Measurements from ENCODE around the gene TBC1D10A. TPM values are rescaled to one million over a fixed set of nuclear protein-coding genes. Genes with fewer than 3 reads are reported as not detected.

TBC1D10A gene
- total RNA-seq, 6 donors from 2014 or later = 22.6 to 61.0 (median 36.2) TPM

DNA sequence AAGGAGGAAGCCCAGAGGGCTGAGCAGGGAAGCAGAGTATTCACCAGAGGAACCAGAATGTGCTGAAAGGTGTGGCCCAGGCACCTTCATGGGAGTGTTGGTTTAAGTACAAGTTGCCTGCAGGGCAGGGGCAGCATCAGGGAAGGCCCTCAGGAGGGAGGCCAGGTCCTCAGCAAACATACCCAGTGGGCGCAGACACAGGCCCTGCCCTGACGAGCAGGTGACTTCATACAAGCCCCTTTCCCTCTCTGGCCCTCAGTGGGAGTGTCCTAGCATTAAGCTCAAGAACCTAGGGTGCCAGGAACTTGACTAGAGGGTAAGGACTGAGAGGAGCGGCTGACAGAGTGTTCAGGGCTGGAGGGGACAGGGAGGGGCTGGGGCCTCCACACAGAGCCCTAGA lies 29.9 kb downstream of the TBC1D10A start:
- DNase-seq (peak in 1 of 2 donors; percentile 84), ATAC-seq (ENCODE audit: low FRiP score in 2 of 2) (peak in 1 of 2 donors; percentile 16)
- Histone ChIP-seq H3K27me3 (no peaks in the 10 kb centered on the region), H3K4me1 (peaks cover 45 to 66% (median 57%) of the 10 kb centered on the region in 4 donors), H3K9me3 (no peaks in the 10 kb centered on the region), H3K36me3 (peaks cover 28 to 96% (median 68%) of the 10 kb centered on the region in 4 donors), H3K27ac (peak overlapping the region; percentile 63 to 94 (median 86)), H3K4me3 (no peak overlapping the region)
- TF ChIP-seq EP300 (IDR thresholded peaks at IDR 0.05) (no peak), POLR2AphosphoS5 (IDR thresholded peaks at IDR 0.05) (no peak), POLR2A (IDR thresholded peaks at IDR 0.05) (peak in 1 of 4 donors; percentile 11)
- TF ChIP-seq, protein P1, sequence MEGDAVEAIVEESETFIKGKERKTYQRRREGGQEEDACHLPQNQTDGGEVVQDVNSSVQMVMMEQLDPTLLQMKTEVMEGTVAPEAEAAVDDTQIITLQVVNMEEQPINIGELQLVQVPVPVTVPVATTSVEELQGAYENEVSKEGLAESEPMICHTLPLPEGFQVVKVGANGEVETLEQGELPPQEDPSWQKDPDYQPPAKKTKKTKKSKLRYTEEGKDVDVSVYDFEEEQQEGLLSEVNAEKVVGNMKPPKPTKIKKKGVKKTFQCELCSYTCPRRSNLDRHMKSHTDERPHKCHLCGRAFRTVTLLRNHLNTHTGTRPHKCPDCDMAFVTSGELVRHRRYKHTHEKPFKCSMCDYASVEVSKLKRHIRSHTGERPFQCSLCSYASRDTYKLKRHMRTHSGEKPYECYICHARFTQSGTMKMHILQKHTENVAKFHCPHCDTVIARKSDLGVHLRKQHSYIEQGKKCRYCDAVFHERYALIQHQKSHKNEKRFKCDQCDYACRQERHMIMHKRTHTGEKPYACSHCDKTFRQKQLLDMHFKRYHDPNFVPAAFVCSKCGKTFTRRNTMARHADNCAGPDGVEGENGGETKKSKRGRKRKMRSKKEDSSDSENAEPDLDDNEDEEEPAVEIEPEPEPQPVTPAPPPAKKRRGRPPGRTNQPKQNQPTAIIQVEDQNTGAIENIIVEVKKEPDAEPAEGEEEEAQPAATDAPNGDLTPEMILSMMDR (IDR thresholded peaks at IDR 0.05) = no peak
- 51 to 61% methylated on average over 3 of the region's 3 CpGs for WGBS, 2 donors

DNA sequence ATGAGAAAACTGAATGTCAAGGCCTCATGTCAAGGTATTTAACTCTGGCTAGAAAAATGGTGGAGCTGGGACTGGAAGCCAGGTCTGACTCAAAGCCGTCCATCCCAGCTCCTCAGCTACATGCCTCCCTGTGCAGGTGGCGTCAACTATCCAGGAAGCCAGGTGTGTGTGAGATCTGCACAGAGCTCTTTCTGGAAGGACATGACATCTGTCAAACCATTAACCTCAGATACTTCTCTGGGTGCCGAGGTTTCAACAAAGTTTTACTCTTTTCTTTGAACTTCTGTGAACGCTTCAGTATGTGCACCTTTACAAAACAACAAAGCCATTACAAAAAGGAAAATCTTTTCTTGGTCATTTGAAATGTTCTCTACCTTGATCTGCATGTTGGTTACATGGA lies 30.4 kb downstream of the TBC1D10A start:
- WGBS, 2 donors = 92 to 96% methylated on average over 4 of the region's 4 CpGs
- TF ChIP-seq EP300 (IDR thresholded peaks at IDR 0.05) (no peak), POLR2A (IDR thresholded peaks at IDR 0.05) (no peak), POLR2AphosphoS5 (IDR thresholded peaks at IDR 0.05) (no peak)
- TF ChIP-seq, protein P1 (IDR thresholded peaks at IDR 0.05) = no peak
- Histone ChIP-seq H3K27ac (peak overlapping the region; percentile 63 to 94 (median 86)), H3K27me3 (no peaks in the 10 kb centered on the region), H3K4me3 (no peak overlapping the region), H3K36me3 (peaks cover 28 to 93% (median 68%) of the 10 kb centered on the region in 4 donors), H3K9me3 (no peaks in the 10 kb centered on the region), H3K4me1 (peaks cover 45 to 66% (median 57%) of the 10 kb centered on the region in 4 donors)
- DNase-seq (no peak), ATAC-seq (ENCODE audit: low FRiP score in 2 of 2) (no peak)

DNA sequence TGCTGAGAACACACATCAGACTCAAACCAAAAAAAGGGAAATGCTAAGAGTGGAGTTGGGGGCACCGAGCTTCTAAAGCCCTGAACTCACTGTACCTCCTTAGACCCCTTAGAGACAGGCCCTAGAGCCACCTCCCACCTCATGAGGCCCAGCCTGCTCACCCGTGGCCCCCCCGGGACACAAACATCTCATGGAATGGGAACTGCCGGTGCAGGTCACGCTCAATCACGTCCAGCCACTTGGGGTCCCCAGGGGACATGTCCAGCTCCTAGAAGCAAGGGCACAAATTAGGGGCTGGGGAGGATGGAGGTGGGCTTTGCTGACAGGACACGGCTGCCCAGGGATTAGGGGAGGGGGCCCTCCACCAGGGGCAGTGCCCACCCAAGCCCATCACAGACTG lies 31.2 kb downstream of the TBC1D10A start:
- Histone ChIP-seq H3K27me3 (no peaks in the 10 kb centered on the region), H3K27ac (peak overlapping the region in 3 of 4 donors; percentile 3 to 90 (median 83)), H3K4me1 (peaks cover 45 to 66% (median 57%) of the 10 kb centered on the region in 4 donors), H3K36me3 (peaks cover 28 to 85% (median 68%) of the 10 kb centered on the region in 4 donors), H3K4me3 (no peak overlapping the region), H3K9me3 (no peaks in the 10 kb centered on the region)
- ATAC-seq (ENCODE audit: low FRiP score in 2 of 2) (no peak), DNase-seq (no peak)
- 75 to 79% methylated on average over 5 to 7 of the region's 7 CpGs for WGBS, 2 donors
- no peak for TF ChIP-seq POLR2AphosphoS5 (IDR thresholded peaks at IDR 0.05)
- TF ChIP-seq, protein P1 (IDR thresholded peaks at IDR 0.05) = no peak
- no peak for TF ChIP-seq POLR2A (IDR thresholded peaks at IDR 0.05)
- TF ChIP-seq EP300 (IDR thresholded peaks at IDR 0.05) = no peak

DNA sequence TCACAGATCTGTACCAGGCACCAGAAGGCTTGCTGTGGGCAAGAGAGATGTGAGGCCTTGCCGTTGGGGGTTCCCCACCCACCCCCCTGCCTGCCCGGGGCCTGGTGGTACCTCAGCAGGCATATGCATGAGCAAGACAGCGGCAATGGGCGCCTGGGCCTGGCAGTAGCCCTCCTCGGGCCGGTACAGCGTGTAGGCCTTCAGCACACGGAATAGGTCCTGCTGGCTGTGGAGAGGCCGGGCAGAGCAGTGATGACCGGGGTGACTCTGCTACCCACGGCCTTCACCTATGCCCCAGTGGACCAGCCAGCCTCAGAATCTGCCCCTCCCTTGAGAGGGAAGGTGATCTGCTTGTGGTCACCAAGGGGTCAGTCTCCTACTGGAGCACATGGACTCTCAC lies 31.9 kb downstream of the TBC1D10A start:
- TF ChIP-seq, protein P1 (IDR thresholded peaks at IDR 0.05) = no peak
- no peak for TF ChIP-seq POLR2AphosphoS5 (IDR thresholded peaks at IDR 0.05)
- TF ChIP-seq POLR2A (IDR thresholded peaks at IDR 0.05) = no peak
- no peak for TF ChIP-seq EP300 (IDR thresholded peaks at IDR 0.05)
- Histone ChIP-seq H3K27me3 (no peaks in the 10 kb centered on the region), H3K36me3 (peaks cover 28 to 81% (median 66%) of the 10 kb centered on the region in 4 donors), H3K4me3 (no peak overlapping the region), H3K27ac (peak overlapping the region in 3 of 4 donors; percentile 51 to 90 (median 83)), H3K4me1 (peaks cover 50 to 70% (median 60%) of the 10 kb centered on the region in 4 donors), H3K9me3 (no peaks in the 10 kb centered on the region)
- ATAC-seq (ENCODE audit: low FRiP score in 2 of 2) (no peak), DNase-seq (no peak)
- WGBS, 2 donors = 94% methylated on average over 11 of the region's 11 CpGs; no CpG with 5 or more reads in 1 of the 2 donors

DNA sequence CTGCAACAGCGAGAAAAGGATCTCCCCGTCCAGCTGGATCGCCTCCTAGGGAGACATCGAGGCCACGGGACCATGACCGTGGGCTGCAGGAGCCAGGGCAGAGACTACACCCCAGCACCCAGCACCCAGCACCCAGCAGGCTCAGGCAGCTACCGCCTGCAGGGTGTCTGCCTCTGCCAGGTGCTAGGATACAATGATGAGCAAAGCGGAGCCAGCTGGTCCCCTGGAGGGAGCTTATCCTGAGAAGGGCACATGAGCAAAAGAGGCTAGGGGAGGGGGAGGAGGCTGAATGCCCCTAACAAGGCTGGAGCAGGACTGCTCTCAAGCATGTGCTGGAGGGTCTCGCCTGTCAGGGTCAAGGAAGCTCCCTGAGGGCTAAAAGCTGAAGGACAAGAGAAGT lies 32.7 kb downstream of the TBC1D10A start:
- no peak for TF ChIP-seq POLR2A (IDR thresholded peaks at IDR 0.05)
- no peak for TF ChIP-seq POLR2AphosphoS5 (IDR thresholded peaks at IDR 0.05)
- TF ChIP-seq, protein P1 (IDR thresholded peaks at IDR 0.05) = no peak
- no peak for TF ChIP-seq EP300 (IDR thresholded peaks at IDR 0.05)
- H3K27ac ChIP-seq = peak overlapping the region in 3 of 4 donors; percentile 51 to 99 (median 90)
- WGBS, 2 donors = 95 to 100% methylated on average over 3 to 9 of the region's 9 CpGs
- no peak for ATAC-seq (ENCODE audit: low FRiP score in 2 of 2)
- peaks cover 47 to 65% (median 55%) of the 10 kb centered on the region in 4 donors for H3K4me1 ChIP-seq
- no peak overlapping the region for H3K4me3 ChIP-seq
- peaks cover 26 to 73% (median 61%) of the 10 kb centered on the region in 4 donors for H3K36me3 ChIP-seq
- H3K9me3 ChIP-seq = no peaks in the 10 kb centered on the region
- DNase-seq = no peak
- no peaks in the 10 kb centered on the region for H3K27me3 ChIP-seq
